Nephron progenitor cell (in vitro differentiated cells): ENCODE results near the gene USP50.

Experiments used
- DNase-seq: peaks from one replicate; pipeline ENCODE4 v3.0.0; 2021
- H3K27ac Mint-ChIP-seq: 2 replicates; pipeline ENCODE4 v1.8.0; 2021; ENCODE audit warnings: mild to moderate bottlenecking, moderate library complexity, mixed read lengths
- H3K27me3 Mint-ChIP-seq: 2 replicates; pipeline ENCODE4 v1.8.0; 2021; ENCODE audit warnings: mild to moderate bottlenecking, low read depth, mixed read lengths; ENCODE audit not compliant: poor library complexity
- H3K36me3 Mint-ChIP-seq: 2 replicates; pipeline ENCODE4 v1.8.0; 2021; ENCODE audit warnings: low read depth, mixed read lengths
- H3K4me1 Mint-ChIP-seq: 2 replicates; pipeline ENCODE4 v1.8.0; 2021; ENCODE audit warnings: mixed read lengths
- H3K4me3 Mint-ChIP-seq: 2 replicates; pipeline ENCODE4 v1.8.0; 2021; ENCODE audit warnings: mild to moderate bottlenecking, moderate library complexity, mixed read lengths
- H3K9me3 Mint-ChIP-seq: 2 replicates; pipeline ENCODE4 v1.8.0; 2021; ENCODE audit warnings: mild to moderate bottlenecking, moderate library complexity, mixed read lengths
- CTCF ChIP-seq: fragments of 200-600 bp; sonication (generic); IDR thresholded peaks from 2 replicates; pipeline ENCODE4 v1.5.0; 2021; ENCODE audit warnings: antibody characterized with exemption

USP50 gene

GRCh38 chr15:50485389-50485788 lies 61.1 kb downstream of the USP50 start:
- H3K27me3 Mint-ChIP-seq: no peaks in the 10 kb centered on the region
- no peaks in the 10 kb centered on the region for H3K4me1 Mint-ChIP-seq
- H3K27ac Mint-ChIP-seq: no peak overlapping the region
- peaks cover 70% of the 10 kb centered on the region for H3K36me3 Mint-ChIP-seq
- no peaks in the 10 kb centered on the region for H3K9me3 Mint-ChIP-seq
- no peak for TF ChIP-seq CTCF
- DNase-seq: no peak
- no peak overlapping the region for H3K4me3 Mint-ChIP-seq

GRCh38 chr15:50484781-50485180 lies 61.7 kb downstream of the USP50 start:
- H3K4me3 Mint-ChIP-seq: no peak overlapping the region
- H3K9me3 Mint-ChIP-seq: no peaks in the 10 kb centered on the region
- DNase-seq: no peak
- no peak overlapping the region for H3K27ac Mint-ChIP-seq
- H3K27me3 Mint-ChIP-seq: no peaks in the 10 kb centered on the region
- peaks cover 67% of the 10 kb centered on the region for H3K36me3 Mint-ChIP-seq
- TF ChIP-seq CTCF: no peak
- H3K4me1 Mint-ChIP-seq: no peaks in the 10 kb centered on the region

GRCh38 chr15:50476143-50476542 lies 70.3 kb downstream of the USP50 start:
- Mint-ChIP-seq H3K27me3 (peaks cover 4% of the 10 kb centered on the region), H3K36me3 (peaks cover 58% of the 10 kb centered on the region), H3K4me1 (no peaks in the 10 kb centered on the region), H3K27ac (no peak overlapping the region), H3K4me3 (no peak overlapping the region), H3K9me3 (no peaks in the 10 kb centered on the region)
- no peak for DNase-seq
- no peak for TF ChIP-seq CTCF

- H3K27me3 Mint-ChIP-seq: peaks cover 4% of the 10 kb centered on the region
- no peaks in the 10 kb centered on the region for H3K9me3 Mint-ChIP-seq
- no peak for TF ChIP-seq CTCF
- no peak overlapping the region for H3K4me3 Mint-ChIP-seq
- no peak overlapping the region for H3K27ac Mint-ChIP-seq
- H3K4me1 Mint-ChIP-seq: no peaks in the 10 kb centered on the region
- no peak for DNase-seq
- peaks cover 52% of the 10 kb centered on the region for H3K36me3 Mint-ChIP-seq
These were observed 75.4 kb downstream of the USP50 start for GRCh38 chr15:50471072-50471471.

GRCh38 chr15:50463423-50464358 lies 82.8 kb downstream of the USP50 start:
- peaks cover 3% of the 10 kb centered on the region for H3K27me3 Mint-ChIP-seq
- peaks cover 33% of the 10 kb centered on the region for H3K36me3 Mint-ChIP-seq
- H3K27ac Mint-ChIP-seq: no peak overlapping the region
- DNase-seq: no peak
- no peak for TF ChIP-seq CTCF
- H3K4me1 Mint-ChIP-seq: no peaks in the 10 kb centered on the region
- no peak overlapping the region for H3K4me3 Mint-ChIP-seq
- no peaks in the 10 kb centered on the region for H3K9me3 Mint-ChIP-seq
